ENCODE results near the gene B4GALT6.

DNA sequence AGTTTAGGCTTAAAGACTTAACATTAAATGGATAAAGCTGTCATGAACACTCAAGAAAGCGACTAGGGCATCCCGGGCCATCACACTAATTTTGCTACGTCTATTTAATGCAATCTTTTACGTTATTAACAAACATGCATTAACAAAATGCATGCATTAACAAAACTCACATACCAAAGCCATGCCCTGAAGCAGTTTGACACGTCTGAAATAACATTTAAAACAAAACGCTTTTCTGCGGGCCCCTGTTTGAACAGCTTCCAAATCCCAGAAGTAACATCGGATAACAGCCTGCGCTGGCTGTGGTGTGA is 458 bp downstream of the B4GALT6 start:
- TF ChIP-seq POLR2A (IDR thresholded peaks at IDR 0.05): no peak
- TF ChIP-seq, protein P1, sequence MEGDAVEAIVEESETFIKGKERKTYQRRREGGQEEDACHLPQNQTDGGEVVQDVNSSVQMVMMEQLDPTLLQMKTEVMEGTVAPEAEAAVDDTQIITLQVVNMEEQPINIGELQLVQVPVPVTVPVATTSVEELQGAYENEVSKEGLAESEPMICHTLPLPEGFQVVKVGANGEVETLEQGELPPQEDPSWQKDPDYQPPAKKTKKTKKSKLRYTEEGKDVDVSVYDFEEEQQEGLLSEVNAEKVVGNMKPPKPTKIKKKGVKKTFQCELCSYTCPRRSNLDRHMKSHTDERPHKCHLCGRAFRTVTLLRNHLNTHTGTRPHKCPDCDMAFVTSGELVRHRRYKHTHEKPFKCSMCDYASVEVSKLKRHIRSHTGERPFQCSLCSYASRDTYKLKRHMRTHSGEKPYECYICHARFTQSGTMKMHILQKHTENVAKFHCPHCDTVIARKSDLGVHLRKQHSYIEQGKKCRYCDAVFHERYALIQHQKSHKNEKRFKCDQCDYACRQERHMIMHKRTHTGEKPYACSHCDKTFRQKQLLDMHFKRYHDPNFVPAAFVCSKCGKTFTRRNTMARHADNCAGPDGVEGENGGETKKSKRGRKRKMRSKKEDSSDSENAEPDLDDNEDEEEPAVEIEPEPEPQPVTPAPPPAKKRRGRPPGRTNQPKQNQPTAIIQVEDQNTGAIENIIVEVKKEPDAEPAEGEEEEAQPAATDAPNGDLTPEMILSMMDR (IDR thresholded peaks at IDR 0.05): no peak
